OCI-M1 (cell line): ENCODE measurements around the gene USP6NL.

ENCODE experiments used
- DNase-seq: peaks from one replicate; lab custom pipeline; 2025; lab: John Stamatoyannopoulos, UW

USP6NL gene

DNA sequence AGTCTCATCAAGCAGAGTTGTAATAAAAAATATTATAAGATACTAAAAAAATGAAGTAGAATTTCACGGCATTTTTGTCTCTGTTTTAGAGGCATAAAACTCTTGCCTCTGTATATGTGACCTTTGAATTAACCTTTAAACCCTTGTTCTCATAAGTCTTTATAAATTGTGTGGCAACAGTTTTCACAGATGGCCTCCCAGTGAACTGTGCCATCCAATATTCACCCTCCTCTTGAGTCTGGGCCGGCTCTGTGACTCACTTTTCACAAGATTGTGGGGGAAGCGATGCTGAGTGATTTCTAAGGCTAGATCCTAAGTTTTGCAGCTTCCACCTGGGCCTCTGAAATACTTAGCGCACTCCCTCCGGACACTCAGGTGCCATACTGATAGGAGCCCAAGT lies 4.6 kb upstream of the USP6NL start:
- DNase-seq = no peak

DNA sequence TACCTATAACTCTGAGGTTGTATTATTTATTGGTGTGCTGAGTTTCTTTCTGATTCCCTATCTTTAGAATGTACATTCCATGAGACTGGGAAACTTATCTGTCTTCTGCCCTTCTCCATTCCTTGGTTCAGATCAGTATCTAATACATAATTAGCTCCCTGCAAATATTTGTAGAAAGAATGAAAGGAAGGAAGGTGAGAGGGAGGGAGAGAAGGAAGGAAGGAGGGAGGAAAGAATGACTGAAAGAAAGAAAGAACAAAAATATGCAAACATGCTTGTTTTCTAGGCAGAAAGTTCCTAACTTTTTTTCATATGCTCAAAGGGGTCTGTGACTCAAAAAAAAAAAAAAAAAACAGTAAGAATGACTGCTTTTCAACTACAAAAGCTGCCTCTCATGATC lies 3.9 kb upstream of the USP6NL start:
- no peak for DNase-seq

DNA sequence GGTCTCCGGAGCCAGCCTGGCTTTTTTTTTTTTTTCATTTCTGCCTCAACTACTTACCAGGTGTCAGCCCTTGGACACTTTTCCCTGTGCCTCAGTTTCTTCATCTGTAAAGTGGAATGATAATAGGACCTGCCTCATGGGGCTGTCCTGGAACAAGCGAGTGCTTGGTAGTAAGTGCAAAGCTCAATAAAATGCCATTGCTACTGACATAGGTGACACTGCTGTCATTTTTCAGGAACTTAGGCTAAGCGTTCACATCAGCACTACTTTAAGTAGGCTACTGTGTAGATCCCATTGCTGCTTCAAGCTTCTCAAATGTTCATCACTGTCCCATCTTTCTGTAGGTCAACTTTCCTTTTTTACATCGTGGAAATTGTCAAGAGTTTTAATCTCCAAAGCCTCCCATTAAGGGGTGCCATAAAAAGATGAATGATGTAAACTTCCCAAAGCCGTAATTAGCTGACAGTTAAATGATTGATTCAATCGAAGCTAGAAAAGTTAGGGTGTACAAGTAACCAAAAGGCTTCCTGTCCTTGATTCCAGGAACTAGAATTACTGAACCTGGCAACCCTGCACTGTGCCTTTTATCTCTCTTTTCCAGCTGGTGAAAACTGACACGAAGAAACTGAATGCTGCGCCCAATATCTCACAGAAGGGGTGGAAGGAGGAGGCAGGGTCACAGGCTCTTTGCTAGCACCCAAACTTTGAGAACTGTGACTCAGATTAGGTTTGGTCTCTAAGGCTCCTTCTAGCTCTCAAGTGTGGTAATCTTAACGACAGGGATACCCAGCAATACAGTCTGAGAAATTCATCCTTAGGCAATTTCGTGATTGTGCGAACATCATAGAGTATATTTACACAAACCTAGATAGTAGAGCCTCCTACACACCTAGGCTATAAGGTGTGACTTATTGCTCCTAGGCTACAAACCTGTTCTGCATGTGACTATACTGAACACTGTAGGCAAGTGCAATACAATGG lies 861 bp upstream of the USP6NL start:
- DNase-seq = peak; percentile 98

DNA sequence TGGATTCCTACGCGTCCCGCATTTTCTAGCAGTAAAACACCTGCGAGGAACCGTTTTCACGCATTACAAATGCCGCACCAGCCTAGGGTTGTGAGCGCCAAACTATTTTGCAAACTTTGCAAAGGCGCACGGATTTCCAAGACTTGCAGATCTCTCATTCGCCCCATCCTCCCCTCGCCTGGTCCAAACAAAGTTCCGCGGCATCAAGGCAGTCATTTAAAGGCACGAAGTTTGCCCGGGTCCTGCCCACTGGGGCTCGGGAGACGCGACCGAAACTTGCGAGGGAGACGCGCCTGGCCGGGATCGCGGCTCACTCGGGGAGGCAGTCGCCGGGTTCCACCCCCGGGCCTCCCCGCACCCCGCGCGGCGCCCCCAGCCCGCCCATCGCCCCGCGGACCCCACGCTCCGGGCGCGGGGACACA lies 613 bp downstream of the USP6NL start:
- DNase-seq = peak; percentile 62

DNA sequence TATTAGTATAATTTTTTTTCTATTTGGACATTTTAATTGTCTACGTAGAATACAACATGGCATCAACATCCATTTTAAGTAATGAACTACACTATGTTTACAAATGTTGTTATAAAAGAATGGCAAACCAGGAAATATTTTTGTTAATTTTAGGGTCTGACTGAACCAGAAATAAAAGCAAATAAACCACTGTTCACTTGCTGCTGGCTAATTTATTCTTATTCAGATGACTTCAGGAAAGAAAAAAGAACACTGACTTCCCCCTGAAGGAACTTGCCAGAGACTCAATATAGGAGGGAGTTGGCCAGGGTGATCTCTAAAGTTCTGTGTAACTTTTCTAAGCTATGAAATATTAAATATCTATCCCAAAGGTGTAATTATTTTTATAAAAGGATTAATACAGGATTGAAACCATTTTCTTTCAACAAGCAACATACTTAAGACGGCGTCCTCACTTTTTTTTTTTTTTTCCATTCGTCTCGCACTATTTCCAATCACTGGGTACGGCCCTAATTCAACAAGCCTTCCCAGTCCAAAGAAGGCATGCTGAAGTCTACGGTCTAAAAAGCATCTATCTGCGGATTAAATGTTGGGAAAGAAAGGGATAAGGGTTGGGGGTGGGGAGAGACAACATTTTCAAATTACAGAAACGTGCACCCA lies 1.2 kb downstream of the USP6NL start:
- DNase-seq = peak; percentile 60

DNA sequence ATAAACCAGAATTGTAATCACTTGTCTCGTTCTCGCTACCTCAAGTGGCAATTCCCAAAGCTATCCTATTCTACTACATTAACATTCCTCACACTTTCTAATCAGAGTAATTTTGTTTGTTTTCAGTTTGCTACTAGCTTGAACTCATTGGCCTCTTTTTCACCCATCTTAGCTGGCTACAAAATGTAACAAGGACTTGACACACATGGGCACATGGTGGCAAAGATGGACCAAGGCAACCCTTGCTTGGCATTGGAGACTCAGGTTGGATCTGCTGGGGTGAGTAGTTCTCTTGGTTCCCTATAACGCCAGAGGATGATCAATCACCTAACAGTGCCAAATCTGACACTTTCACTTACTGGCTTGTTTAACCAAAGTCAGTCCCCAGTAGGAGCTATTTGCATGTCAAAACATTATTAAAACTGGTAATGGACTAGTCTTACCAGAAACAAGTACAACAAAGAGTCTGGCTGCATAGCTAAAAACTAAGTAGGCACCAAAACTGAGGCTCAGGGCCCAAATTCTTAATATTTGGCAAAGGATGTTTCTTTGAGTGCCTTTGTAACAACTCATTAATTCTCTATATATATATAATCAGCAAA lies 1.9 kb downstream of the USP6NL start:
- DNase-seq = peak; percentile 65

DNA sequence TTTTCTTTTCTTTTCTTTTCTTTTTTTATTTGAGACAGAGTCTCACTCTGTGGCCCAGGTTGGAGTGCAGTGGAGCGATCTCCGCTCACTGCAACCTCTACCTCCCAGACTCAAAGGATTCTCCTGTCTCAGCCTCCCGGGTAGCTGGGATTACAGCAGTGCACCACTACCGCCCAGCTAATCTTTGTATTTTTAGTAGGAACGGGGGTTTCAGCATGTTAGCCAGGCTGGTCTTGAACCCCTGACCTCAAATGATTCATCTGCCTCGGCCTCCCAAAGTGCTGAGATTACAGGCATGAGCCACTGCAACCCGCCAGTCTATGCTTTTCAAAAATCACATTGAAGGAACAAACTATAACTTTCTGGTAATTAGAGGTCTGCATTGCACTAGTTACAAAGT lies 2.4 kb downstream of the USP6NL start:
- DNase-seq = peak; percentile 61

DNA sequence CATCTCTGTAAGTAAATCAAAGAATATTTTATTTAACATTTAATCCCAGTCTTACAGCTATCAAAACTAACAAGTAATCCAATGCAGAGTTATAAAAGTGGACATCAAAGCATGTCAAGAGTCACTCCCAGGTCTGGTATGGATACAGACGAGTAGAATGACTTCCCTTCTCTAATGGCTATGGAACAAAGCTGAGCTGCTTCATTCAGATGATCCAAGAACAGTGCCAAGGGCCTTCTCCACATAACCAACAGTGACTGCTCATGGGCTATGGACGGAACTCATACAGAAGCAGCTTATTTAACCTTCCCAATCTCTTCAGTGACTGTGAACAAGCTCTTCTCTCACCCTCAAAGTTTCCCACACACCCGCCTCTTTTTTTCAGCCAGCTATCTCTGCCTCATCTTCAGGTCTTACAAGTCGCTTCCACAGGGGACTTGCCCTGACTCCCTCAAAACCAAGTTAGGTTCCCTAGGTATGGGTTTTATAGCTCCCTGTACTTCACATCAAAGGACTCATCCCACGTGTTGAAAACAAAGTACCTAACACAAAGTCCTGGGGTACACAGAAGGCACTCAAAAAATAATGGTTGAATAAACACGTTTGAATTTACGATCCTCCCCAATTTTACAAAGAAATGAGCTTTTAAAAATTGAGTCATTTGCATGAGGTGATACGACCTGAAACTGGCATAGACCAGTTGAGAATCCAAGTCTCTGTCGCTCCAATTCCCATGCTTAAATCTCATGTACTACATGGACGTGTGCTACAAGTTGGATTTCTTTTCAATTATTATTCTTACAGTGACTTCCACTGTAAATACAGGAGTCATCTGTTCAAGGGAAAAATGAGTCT lies 3.1 kb downstream of the USP6NL start:
- DNase-seq = peak; percentile 71

DNA sequence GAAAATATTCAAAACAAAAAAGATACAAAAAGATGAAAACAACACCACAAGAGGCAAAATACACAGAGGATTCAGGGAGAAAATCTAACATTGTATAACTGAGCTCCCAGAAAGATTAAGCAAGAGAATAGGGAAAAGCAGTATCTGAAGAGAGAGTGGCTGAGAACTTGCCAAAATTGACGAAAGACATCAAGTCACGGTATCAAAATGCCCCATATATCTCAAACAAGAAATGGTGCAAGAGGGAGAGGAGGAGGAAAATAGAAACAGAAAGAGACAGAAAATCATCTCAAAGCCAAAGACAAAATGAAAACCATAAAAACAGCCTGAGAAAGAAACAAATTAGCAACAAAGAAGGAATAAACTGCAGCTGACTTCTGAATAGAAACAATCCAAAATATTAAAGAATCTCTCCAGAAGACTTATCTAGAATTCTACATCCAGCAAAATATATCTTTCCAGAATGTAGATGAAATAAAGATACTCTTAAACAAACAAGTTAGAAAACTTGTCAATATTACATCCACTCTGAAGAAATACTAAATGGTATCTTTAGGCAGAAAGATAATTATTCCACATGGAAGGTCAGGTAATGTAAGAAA lies 5.5 kb downstream of the USP6NL start:
- DNase-seq = peak; percentile 52

DNA sequence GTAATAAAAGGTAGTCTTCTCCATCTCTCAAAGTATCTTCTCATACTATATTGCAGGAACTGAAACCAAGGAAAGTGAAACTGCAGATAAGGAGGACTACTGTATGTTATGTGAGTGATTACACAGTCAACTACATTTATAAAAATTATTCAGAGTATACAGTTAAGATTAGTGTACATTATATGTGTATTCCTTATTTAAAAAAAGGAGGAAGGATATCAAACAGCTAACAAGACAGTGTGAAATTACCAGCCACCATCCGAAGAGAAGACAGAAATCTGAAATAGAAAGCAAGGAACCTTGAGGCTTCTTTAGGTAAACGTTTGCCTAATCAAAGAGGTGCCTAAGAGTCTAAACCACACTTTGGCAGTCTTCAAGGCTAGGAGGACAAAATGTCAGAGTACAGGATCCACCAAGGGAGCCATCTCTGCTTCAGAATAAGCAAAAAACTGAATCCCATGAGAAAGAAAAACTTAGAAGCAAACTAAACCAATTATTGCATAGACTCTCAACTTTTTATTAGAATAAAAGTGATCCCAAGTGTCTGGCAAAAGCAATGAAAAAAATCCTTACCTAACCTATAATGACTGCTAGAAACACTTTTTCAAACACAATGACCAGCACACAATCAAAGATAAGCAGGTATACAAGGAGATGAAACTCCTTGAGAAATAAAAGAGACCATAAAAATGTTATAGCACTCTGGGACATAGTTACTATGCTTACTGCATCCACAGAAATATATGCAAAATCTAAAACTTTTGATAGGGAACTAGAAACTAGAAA lies 6.4 kb downstream of the USP6NL start:
- peak; percentile 87 for DNase-seq

DNA sequence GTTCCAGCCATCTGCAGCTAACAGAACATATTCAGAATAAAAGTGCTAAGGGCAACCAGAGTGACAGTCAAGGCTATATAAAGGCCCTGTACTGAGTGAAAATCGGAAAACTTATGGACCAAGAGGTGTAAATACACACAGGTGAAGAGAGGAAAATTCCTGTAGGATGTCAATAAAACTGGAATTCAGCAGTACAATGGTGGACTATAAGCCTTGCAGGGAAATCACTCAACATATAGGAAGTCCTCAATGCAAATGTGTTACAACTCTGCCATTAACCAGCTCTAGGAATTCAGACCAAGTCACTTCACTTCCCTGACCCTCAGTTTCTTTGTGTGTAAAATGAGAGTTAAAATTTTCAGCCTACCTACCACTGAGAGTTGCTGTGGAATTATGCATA lies 7.7 kb downstream of the USP6NL start:
- DNase-seq = peak; percentile 66

DNA sequence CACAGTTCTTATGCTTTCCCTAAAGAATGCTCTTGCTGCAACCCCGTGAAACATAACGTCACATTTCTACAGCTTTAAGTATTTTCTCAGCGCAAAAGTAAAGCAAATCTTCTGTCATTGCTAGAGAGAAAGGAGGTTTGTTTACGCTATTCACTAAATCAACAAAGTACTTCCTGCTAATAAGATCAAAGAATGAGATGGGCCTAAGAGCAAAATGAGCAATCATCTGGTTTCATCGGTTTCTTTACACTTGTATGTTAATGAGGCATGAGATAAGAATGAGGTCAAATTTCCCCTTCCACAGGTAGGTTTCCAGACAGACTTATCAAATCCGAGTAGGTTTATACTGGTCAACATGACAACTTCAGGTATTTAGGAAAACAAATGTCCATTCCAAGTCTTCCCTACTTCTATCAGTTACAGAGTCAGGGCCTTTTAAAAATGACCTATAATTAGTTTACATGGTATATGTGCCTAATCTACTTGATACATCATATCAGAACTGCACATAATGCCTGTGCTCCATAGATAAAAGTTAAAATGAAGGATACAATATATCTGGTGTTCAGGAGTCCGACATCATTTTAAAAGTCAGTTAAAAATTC lies 8.4 kb downstream of the USP6NL start:
- DNase-seq = peak; percentile 66

DNA sequence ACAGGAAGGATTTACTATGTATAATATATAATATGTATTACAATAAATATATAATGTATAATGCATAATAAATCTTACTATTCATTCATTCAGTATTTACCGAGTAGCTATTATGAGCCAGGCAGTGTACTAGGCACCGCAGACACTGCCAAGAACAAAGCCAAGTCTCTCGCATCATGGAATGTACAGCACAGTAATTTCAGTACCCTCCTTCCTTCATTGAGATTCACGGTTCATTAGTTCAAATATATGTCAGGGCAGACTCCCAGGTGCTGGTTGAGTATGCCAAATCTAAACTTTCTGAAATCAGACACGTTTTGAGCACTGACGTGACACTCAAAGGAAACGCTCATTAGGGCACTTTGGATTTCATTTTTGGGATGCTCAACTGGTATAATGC lies 9.1 kb downstream of the USP6NL start:
- DNase-seq = no peak

DNA sequence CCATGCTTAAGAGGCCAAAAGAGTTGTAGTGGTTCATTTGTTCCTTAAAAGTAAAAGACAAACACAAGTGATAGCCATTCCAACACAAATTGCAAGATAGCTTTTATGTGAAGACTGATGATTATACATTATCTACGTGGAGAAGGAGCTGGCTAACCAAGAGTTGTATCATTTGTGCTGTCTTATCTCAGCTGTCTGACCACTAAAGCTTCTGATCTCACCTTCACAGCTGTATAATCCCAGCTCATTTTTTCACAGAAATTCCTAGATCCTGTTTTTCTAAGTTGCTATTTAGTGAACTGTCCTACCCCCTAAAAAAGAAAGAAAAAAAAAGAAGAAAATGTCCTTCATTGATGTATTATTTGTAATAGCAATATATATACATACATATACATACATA lies 9.8 kb downstream of the USP6NL start:
- DNase-seq = peak; percentile 75

DNA sequence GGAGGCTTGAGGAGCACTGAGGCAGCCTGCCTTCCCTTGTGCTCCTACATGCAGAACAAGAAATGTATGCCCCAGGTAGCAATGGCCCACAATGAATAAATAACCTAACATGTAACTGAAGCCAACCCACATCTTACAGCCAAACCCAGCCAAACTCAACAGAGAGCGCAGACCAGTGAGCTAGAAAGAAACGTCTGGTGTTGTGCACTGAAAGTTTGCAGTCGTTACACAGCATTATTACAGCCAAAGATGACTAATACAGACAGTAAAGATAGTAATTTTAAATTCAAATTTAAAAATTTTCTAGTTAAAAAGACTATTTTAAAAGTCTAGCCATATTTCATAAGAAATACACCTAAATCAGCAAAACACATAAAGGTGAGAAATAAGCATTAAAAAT lies 11.2 kb downstream of the USP6NL start:
- DNase-seq = no peak

DNA sequence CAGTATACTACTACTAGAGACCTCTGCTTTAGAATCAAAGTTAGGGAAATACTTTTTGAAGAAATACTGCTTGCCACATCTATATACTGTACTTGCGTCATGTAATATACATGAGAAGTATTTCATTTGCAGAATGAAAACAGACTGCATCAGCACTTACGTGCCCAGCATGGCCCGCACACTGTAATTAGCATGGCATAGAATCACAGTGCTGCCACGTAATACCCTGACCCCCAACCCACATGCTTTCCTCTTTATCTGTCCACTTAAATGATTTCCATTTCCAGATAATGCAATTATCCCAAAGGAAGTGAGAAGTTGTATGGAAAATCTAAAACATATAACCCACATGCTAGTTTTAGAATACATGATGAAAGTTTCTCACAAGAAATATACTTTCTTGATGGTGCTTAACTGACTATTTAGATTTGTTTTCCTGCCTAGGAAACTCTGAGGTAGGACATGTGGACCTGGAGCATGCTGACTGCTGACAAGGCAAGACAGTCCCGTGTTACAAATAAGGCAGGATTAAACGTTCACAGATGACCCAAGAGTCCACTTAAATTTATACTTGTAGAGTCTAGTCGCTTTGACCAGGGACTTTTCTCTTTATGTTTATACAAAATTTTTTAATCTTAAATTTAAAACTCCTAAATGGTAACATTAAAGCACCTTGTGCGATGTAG lies 12.6 kb downstream of the USP6NL start:
- no peak for DNase-seq

DNA sequence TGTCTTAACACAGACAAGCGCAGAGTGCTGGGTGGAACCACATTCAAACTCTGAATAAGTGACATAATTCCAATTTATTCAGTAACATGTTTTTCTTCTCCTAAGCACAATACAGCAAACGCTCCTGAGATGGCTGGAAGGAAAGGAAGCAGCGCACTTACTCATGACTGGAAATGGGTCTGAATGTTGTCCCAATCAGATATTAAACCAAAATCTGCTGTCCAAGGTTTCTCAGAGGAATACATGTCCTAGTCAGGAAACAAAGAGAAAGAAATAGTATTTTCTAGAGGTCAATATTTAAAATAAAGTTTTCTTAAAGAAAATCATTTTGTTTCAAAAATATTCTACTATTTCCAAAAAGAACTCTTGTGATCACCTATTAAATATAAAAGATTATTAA lies 14.0 kb downstream of the USP6NL start:
- no peak for DNase-seq

DNA sequence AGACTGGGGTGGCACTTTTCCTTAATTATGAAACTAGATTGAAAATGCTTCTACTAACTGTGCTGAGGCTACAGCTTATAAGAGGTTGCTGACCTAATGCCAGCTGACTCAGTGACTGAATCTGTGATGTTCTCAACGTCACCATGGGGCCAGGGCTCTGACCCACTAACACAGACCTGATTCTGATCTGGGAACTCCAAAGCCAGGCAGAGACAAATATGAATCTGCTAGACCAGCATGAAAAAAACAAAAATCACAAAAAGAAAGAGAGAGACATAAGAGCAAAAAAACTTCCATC lies 16.1 kb downstream of the USP6NL start:
- DNase-seq = peak; percentile 49

DNA sequence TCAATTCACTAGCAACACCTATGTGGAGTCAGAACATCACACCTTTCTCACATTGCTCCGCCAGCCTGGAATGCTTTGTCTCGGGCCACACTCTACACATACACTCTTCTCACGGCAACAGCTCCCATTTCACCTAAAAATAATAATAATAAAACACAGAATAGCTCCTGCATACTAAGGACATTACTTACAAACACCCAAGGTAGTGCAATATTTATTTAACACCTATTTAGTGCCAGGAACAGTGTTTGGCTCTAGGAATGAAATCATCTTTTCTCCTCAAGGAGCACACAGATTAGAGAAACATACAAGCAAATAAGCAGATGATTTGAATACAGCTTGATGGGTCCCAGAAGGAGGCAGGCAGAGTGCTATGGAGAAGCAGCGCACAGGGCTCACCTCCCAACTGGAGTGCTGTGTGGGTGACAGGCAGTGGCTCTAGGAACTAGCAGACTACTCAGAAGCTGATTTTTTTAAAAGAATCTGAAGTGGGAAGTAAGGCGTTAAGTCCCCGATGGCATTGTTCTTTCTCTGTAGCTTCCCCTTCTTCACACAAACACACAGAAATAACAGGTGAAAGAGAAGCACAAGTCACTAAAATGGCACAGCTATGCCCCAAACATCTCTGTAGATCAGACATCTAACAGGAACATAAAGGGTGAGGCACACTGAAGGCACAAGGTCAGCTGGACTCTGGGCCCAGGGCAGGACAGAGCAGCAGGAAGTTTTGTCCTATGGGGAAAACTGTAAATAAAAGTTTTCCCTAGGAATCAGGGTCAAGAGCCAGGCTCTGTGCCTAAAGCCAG lies 16.7 kb downstream of the USP6NL start:
- DNase-seq = peak; percentile 49
